Activated CD4-positive, alpha-beta T cell treated with anti-CD3 and anti-CD28 coated beads, Interleukin-2, amount 50 U/mL, for 24 hours (primary cell): ENCODE data around the gene DCST2.
"Not testable (repeated sequence)": the region's sequence is repeated elsewhere in the genome, so short reads cannot be mapped to it uniquely, and the experiment has no call there.

Experiments used
- DNase-seq, 2 donors: peaks; one replicate each; pipeline ENCODE4 v3.0.0-alpha.2; 2020; ENCODE audit warnings: low read depth in 1 of 2, low spot score in 1 of 2

DCST2 gene

GRCh38 chr1:154982897-154983648, 50.5 kb downstream of the DCST2 start, which contains the start of gene FLAD1:
TSS of gene FLAD1 (plus strand) at chr1:154983344. CDS start at chr1:154983695, 351 bp downstream.
- DNase-seq = peak; percentile 74 to 97

GRCh38 chr1:154982341-154982740, 51.2 kb downstream of the DCST2 start:
- DNase-seq = no peak

GRCh38 chr1:154978360-154978759, 55.2 kb downstream of the DCST2 start:
- no peak for DNase-seq

- DNase-seq = not testable (repeated sequence)
These were observed 55.8 kb downstream of the DCST2 start for GRCh38 chr1:154977762-154978161.

GRCh38 chr1:154975409-154976059, 58.0 kb downstream of the DCST2 start:
- DNase-seq = peak in 1 of 2 donors; percentile 37

GRCh38 chr1:154974808-154975408, 58.7 kb downstream of the DCST2 start:
- peak; percentile 90 to 93 for DNase-seq

GRCh38 chr1:154974102-154974807, 59.3 kb downstream of the DCST2 start, which contains the start of gene CKS1B:
TSS of gene CKS1B (plus strand) at chr1:154974681. CDS start at chr1:154974746, 65 bp downstream.
- DNase-seq = peak; percentile 90 to 94

GRCh38 chr1:154973344-154974101, 60.1 kb downstream of the DCST2 start:
- peak; percentile 86 to 91 for DNase-seq

GRCh38 chr1:154972517-154973343, 60.9 kb downstream of the DCST2 start:
- DNase-seq = no peak

GRCh38 chr1:154972213-154972516, 61.4 kb downstream of the DCST2 start:
- DNase-seq = no peak

- DNase-seq = no peak
These were observed 62.1 kb downstream of the DCST2 start for GRCh38 chr1:154971341-154971998.

- no peak for DNase-seq
These were observed 62.8 kb downstream of the DCST2 start, which contains the start of gene SHC1 for GRCh38 chr1:154970631-154971340. TSS of gene SHC1 (minus strand) at chr1:154970747. CDS start at chr1:154970526, 221 bp downstream.

GRCh38 chr1:154969860-154970452, 63.6 kb downstream of the DCST2 start:
- DNase-seq = no peak

- no peak for DNase-seq
These were observed 64.3 kb downstream of the DCST2 start for GRCh38 chr1:154969246-154969645.

GRCh38 chr1:154968731-154969130, 64.8 kb downstream of the DCST2 start:
- DNase-seq = no peak
